A549 treated with Hydrocortisone at 1 μM for 4 hours (cell line): ENCODE results near the gene MPP1. TPM values are rescaled to one million over a fixed set of nuclear protein-coding genes. Genes with fewer than 3 reads are reported as not detected.

Experiments used
- total RNA-seq: library from RNA; stranded (reverse); fragments of 200-300 nt; extraction: Qiagen RNA extraction; gene quantifications from 5 replicates; pipeline ENCODE4 v1.2.3, GENCODE V29; 2022

Gene MPP1
- 16.0 to 18.7 TPM (median 17.0 TPM) in 5 replicates for total RNA-seq

GRCh38 chrX:154804957-154805695 is at the start of gene MPP1:
MPP1 (minus strand) TSS chrX:154805485; CDS start chrX:154805373, 112 bp downstream.

GRCh38 chrX:154834562-154834961 is 29.3 kb upstream of the MPP1 start, which contains the start of gene SMIM9:
SMIM9 (minus strand) TSS chrX:154834662; CDS start chrX:154830856, 3,806 bp downstream.

DNA sequence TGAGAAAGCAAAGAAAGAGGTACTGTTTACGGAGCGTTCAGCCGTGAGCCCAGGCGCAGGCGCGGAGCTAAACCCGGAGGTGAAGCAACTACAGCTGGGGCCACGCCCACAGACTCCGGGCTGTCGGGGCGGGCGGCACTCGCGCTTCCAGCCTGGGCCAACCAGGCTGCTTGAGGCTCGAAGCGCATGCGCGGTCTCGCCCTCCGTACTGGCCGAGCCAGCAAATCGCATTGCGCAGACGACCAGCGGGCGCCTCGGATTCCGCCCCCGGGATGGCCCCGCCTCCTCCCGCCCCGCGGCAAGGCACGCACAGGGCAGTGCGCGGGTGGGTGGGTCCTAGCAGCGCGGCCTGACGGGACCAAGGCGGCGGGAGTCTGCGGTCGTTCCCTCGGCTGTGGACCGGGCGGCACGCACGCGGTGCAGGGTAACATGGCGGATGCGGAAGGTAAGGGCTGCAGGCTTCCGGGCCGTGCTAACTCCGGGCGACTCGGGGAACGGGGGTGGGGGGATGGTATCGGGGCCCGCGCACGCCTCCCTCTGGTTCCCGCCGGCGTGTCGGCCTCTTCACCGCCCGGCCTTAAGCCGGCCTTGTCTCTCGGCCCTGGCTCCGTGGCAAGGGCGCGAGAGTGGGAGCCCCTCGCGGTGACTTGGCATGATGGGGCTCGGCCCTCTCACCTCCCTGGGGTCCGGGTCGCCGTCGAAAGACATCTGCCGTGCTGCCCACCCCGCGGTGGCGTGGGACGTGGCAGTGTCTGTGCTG is 42.6 kb downstream of the MPP1 start, which contains the start of gene DKC1:
TSS of gene DKC1 (plus strand) at position 328 of the 760 bp plus-strand sequence. CDS start at position 430, 102 bp downstream.

DNA sequence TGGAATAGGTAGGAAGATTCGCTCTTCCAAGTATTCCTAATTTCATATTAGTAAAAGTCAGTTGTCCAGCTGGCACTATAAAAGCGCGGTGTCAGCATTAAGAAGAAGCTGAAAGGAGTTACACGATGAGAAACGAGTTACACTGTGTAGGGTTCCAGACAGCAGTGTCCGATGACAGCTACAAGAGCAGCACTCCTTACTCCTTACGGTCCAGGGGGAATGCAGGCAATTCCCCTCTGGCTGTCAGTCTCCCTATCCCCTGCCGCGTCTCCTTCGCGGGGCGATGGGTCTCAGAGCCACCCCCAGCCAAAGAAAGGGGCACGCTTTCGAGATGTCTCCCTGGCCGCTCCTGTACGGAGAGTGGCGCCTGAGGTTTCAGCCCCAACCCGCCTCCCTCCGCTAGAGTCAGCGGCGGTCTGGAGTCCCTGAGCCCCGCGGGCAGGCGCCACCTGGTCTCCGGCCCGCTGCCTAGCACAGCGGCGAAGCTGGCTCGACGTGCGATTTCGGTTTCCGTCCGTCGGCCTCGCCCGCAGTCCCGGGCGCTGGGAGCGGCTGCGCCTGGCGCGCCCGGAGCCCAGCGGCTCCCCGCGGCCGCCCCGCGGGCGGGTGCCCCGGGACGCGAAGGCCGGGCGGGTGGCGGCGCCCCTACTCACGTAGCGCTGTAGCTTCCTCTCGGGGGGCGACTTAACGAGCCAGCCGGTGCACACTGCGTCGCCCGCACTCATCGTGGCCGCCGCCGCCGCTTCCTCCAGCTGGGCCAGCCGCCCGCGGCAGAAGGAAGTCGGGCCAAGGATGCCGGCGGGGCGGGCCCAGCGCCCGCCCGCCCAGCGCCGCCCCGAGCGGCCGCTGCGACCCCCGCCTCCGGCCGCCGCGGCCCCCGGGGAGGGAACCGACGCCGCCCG is 54.7 kb downstream of the MPP1 start, which contains the start of gene GAB3:
TSS of gene GAB3 (minus strand) at position 777 of the 902 bp plus-strand sequence. CDS start at position 725, 52 bp downstream.

Other genes with a start within 250 kb of the MPP1 start
- not detected in 5 replicates for gene CTAG1A, start 220.4 kb downstream of the MPP1 start, total RNA-seq
- gene CTAG1B, start 186.2 kb downstream of the MPP1 start, total RNA-seq: not detected in 5 replicates
- not detected in 5 replicates for gene CTAG2, start 151.9 kb downstream of the MPP1 start, total RNA-seq
- gene GAB3, start 54.4 kb downstream of the MPP1 start, total RNA-seq: 0.45 to 0.93 TPM (median 0.82 TPM) in 5 replicates
- 144 to 210 TPM (median 156 TPM) in 5 replicates for gene DKC1, start 42.6 kb downstream of the MPP1 start, total RNA-seq
- not detected in 5 replicates for gene SMIM9, start 29.2 kb upstream of the MPP1 start, total RNA-seq
- 58.8 to 96.9 TPM (median 89.7 TPM) in 5 replicates for gene F8A1, start 80.9 kb upstream of the MPP1 start, total RNA-seq
- gene F8, start 217.2 kb upstream of the MPP1 start, total RNA-seq: 3.6 to 4.8 TPM (median 4.5 TPM) in 5 replicates
- 94.5 to 121 TPM (median 117 TPM) in 5 replicates for gene FUNDC2, start 221.4 kb upstream of the MPP1 start, total RNA-seq